Neural crest cell (in vitro differentiated cells): Measurements from ENCODE around the gene PRKAG1. TPM values are rescaled to one million over a fixed set of nuclear protein-coding genes. Genes with fewer than 3 reads are reported as not detected.
A peak's percentile ranks its signal among the peaks of the same experiment; 100 is the strongest.

Experiments
- DNase-seq: peaks from one replicate; pipeline ENCODE4 v3.0.0; 2021; ENCODE audit warnings: low read depth, mixed read lengths, low spot score
- H3K27ac Mint-ChIP-seq: one replicate; pipeline ENCODE4 v1.8.0; 2021; ENCODE audit warnings: mild to moderate bottlenecking, mixed read lengths; ENCODE audit not compliant: unreplicated experiment
- H3K27me3 Mint-ChIP-seq: 2 replicates; pipeline ENCODE4 v1.8.0; 2021; ENCODE audit warnings: low read depth, mild to moderate bottlenecking, mixed read lengths
- H3K36me3 Mint-ChIP-seq: 2 replicates; pipeline ENCODE4 v1.8.0; 2021; ENCODE audit warnings: low read depth, mild to moderate bottlenecking, mixed read lengths
- H3K4me1 Mint-ChIP-seq: 2 replicates; pipeline ENCODE4 v1.8.0; 2021; ENCODE audit warnings: mixed read lengths
- H3K4me3 Mint-ChIP-seq: one replicate; pipeline ENCODE4 v1.8.0; 2021; ENCODE audit warnings: mild to moderate bottlenecking, mixed read lengths
- H3K9me3 Mint-ChIP-seq: 2 replicates; pipeline ENCODE4 v1.8.0; 2021; ENCODE audit warnings: mixed read lengths
- total RNA-seq: library from RNA; stranded (reverse); gene quantifications from 2 replicates; pipeline ENCODE4 v1.2.1, GENCODE V29; 2021
- TF ChIP-seq, protein P1 (sequence below): fragments of 200-600 bp; sonication (generic); conservative IDR thresholded peaks from 2 replicates; pipeline ENCODE4 v1.5.0; 2021; ENCODE audit warnings: antibody characterized with exemption, mild to moderate bottlenecking

PRKAG1 gene
- total RNA-seq, 1 donor from 2014 or later: 58.5 TPM

DNA sequence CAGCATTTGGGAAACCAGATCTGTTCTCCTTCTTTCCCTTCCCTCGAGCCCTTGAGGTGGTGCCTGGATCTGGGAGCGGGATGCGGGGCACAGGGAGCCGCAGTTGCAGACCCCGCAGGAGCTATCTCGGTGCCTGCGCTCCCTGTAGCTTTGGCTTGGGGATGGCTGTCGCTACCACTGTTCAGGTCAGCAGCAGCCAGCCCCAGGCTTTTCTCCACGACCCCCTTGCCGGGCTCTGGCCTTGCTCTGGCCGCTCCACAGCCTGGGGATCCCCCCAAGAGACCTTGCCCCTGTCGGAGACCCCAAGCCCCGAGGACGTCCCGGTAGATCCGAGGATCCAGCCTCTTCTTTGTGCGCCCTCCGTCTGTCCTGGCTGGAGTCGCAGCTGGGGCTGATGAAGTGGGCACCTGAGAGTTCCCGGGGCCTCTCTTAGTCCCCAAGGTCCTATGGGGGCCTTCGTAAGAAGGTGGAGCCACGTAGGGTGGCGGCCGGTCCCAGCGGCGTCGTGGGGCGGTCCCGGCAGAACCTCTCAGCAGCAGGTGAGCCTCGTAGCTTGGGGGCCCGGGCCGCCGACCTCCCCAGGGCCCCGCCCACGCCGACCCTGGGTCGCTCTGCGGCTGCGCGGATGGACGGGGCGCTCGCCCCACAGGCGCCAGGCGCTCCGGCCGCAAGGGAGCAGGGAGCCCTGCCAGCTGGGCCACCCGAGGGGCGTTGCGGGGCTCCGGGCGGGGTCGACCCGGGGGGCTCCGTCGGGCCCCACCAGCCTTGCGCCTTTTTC, 20.7 kb downstream of the PRKAG1 start:
- H3K36me3 Mint-ChIP-seq: peaks cover 10% of the 10 kb centered on the region
- peak overlapping the region; percentile 64 for H3K4me3 Mint-ChIP-seq
- TF ChIP-seq, protein P1, sequence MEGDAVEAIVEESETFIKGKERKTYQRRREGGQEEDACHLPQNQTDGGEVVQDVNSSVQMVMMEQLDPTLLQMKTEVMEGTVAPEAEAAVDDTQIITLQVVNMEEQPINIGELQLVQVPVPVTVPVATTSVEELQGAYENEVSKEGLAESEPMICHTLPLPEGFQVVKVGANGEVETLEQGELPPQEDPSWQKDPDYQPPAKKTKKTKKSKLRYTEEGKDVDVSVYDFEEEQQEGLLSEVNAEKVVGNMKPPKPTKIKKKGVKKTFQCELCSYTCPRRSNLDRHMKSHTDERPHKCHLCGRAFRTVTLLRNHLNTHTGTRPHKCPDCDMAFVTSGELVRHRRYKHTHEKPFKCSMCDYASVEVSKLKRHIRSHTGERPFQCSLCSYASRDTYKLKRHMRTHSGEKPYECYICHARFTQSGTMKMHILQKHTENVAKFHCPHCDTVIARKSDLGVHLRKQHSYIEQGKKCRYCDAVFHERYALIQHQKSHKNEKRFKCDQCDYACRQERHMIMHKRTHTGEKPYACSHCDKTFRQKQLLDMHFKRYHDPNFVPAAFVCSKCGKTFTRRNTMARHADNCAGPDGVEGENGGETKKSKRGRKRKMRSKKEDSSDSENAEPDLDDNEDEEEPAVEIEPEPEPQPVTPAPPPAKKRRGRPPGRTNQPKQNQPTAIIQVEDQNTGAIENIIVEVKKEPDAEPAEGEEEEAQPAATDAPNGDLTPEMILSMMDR: no peak
- H3K4me1 Mint-ChIP-seq: peaks cover 23% of the 10 kb centered on the region
- H3K27me3 Mint-ChIP-seq: peaks cover 82% of the 10 kb centered on the region
- DNase-seq: no peak
- no peaks in the 10 kb centered on the region for H3K9me3 Mint-ChIP-seq
- no peak overlapping the region for H3K27ac Mint-ChIP-seq

DNA sequence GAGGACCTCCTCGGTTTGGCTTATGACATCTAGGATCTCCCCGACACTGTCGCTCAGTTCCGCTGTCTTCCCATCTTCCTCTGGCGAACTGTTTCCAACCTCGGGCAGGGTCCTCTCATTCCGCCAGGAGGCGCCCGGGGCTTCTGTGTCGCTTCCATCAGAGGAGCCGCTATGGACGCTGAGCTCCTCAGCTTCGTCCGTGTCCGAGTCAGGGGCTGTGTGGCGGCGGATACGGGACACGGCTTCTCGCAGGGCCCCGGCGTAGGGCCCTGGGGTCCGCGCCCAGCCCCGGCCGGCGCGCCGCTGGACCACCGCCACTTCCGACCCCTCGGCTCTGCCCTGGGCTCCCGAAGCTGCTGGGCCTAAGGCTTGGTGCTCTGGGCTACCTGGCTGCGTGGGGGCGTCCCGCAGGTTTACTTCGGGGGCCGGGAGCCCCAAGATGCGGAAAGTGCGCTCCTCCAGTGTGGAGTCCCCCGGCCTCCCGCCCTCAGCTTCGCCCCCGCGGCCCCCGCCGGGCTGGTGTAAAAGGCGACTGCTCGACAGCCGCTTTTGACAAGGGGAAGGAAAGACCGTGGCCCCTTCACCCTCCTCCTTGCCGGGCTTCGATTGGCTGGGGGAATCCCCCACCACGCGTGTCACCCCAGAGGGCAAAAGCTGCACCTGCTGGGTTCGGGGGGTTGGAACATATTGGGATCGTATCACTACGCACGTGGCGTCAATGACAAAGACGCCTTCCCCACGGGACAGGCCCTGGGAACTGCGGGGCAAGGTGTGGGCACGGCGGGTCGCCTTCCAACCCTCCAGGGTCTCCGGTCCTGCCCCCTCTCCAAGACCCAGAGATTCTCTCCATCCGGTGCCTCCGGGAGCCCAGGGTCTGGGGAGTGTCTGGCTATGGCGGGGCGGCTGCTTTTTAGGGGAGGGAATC, 21.5 kb downstream of the PRKAG1 start:
- peaks cover 4% of the 10 kb centered on the region for H3K36me3 Mint-ChIP-seq
- H3K4me3 Mint-ChIP-seq: peak overlapping the region; percentile 64
- H3K27me3 Mint-ChIP-seq: peaks cover 84% of the 10 kb centered on the region
- H3K9me3 Mint-ChIP-seq: no peaks in the 10 kb centered on the region
- peaks cover 23% of the 10 kb centered on the region for H3K4me1 Mint-ChIP-seq
- DNase-seq: peak; percentile 88
- no peak overlapping the region for H3K27ac Mint-ChIP-seq
- TF ChIP-seq, protein P1: peak; percentile 73

DNA sequence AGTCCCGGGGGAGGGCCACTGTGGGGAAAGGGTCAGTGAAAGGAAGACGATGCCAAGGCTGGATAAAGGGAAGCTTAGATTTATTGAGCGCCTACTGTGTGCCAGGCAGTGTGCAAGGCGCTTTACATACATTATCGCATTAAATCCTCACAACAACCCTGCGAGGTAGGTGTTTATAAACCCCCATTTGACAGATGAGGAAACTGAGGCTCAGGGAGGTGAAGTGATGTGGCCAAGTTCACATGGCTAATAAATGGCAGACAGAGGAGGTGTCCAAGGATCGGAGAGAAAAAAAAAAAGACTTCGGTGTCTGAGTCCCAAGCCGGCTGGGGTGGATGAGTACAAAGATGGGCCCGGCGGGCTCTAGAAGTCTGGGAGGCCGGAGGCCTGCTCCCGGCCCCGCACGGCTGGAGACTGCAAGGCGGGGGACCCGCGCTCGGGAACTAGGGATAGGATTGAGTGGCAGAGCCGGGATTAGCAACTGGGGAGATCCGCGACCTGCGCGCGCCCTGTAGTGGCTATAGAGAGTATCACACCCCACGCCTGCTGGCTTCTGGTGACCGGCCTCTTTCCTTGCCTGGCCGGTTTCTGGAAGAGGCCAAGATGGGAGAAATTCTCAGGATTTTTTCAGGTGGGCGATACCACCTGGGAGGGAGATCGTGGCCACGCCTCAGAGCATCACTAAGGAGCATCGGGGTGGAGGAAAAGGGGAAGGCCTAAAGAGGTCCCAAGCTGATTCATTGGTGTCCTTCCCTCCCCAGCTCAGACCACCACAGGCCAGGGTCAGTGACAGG, 23.3 kb downstream of the PRKAG1 start:
- no peaks in the 10 kb centered on the region for H3K36me3 Mint-ChIP-seq
- peak overlapping the region; percentile 75 for H3K4me3 Mint-ChIP-seq
- peak; percentile 88 for DNase-seq
- peaks cover 81% of the 10 kb centered on the region for H3K27me3 Mint-ChIP-seq
- no peak overlapping the region for H3K27ac Mint-ChIP-seq
- no peaks in the 10 kb centered on the region for H3K9me3 Mint-ChIP-seq
- TF ChIP-seq, protein P1: peak; percentile 82
- peaks cover 26% of the 10 kb centered on the region for H3K4me1 Mint-ChIP-seq

DNA sequence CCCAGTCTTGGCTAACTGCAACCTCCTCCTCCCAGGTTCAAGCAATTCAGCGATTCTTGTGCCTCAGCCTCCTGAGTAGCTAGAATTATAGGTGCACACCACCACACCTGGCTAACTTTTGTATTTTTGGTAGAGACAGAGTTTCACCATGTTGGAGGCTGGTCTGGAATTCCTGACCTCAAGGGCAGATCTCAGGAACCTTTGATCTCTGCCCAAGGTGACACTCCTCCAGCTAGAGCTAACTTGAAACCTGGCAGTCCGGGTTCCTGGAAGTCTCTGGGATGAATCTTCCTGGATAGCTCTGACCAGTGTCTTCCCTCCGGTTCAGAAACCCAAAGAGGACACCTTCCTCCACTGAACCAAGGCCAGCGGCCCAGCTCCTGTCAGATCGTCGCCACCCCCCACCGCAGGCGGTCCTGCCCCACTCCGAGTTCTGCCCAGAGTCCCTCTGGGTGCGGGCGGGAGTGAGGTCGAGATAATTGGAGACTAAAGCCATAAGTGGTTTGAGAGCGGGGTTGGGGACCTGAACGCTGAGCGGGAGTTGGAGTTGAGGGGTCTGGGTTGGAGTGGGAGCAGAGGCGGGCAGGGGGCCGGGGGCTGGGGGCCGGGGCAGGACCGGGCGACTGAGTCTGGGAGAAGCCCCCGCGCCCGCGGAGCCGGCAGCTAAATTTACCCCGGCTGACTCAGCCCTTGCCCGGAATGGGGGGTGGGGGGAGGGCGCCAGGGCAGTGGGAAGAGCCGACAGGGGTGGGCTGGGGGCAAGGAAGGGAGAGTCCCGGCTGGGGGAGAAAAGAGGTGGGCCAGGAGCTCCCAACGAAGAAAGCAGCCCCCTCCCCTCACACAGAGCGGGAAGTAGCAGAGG, 24.1 kb downstream of the PRKAG1 start:
- Mint-ChIP-seq H3K27ac (no peak overlapping the region), H3K9me3 (no peaks in the 10 kb centered on the region), H3K27me3 (peaks cover 79% of the 10 kb centered on the region), H3K4me1 (peaks cover 18% of the 10 kb centered on the region), H3K4me3 (no peak overlapping the region), H3K36me3 (no peaks in the 10 kb centered on the region)
- DNase-seq: no peak
- TF ChIP-seq, protein P1: no peak
